Transverse colon (tissue), 4 donors: ENCODE data around the gene LHFPL3. TPM values are rescaled to one million over a fixed set of nuclear protein-coding genes. Genes with fewer than 3 reads are reported as not detected.

Source experiments
- DNase-seq: peaks from one replicate; pipeline ENCODE4 v3.0.0-alpha.2; 2019
- H3K27ac ChIP-seq, 4 donors: fragments of 200-600 bp; sonication (generic); 2 replicates each; pipeline ENCODE4 v1.5.1; 2016 to 2018; ENCODE audit warnings: inconsistent platforms in 4 of 4
- H3K27me3 ChIP-seq: fragments of 200-600 bp; sonication (generic); 2 replicates; pipeline ENCODE4 v1.5.1; 2017; ENCODE audit warnings: inconsistent platforms
- H3K36me3 ChIP-seq, 4 donors: fragments of 200-600 bp; sonication (generic); 2 replicates each; pipeline ENCODE4 v1.5.1; 2017 to 2019; ENCODE audit warnings: inconsistent platforms in 4 of 4
- H3K4me1 ChIP-seq, 4 donors: fragments of 200-600 bp; sonication (generic); 2 replicates each; pipeline ENCODE4 v1.5.1; 2017 to 2020; ENCODE audit warnings: inconsistent platforms in 4 of 4
- H3K4me3 ChIP-seq, 4 donors: fragments of 200-600 bp; sonication (generic); 1 replicate in 1 of 4; 2 replicates in 3 of 4; pipeline versions ENCODE4 v1.5.1 to v1.6.1; 2017 to 2019; ENCODE audit warnings: inconsistent platforms in 4 of 4
- H3K9me3 ChIP-seq, 2 donors: fragments of 200-600 bp; sonication (generic); 2 replicates each; pipeline ENCODE4 v1.5.1; 2017 to 2019; ENCODE audit warnings: inconsistent platforms in 2 of 2
- EP300 ChIP-seq: sonication (generic); formaldehyde crosslinking; IDR thresholded peaks from one replicate; pipeline ENCODE4 v1.6.1; 2017; ENCODE audit warnings: antibody characterized with exemption, low read depth
- POLR2A ChIP-seq: fragments of 450-650 bp; IDR thresholded peaks from one replicate; pipeline ENCODE4 v1.6.1; 2016; ENCODE audit warnings: antibody characterized with exemption, mild to moderate bottlenecking, moderate library complexity
- POLR2AphosphoS5 ChIP-seq, 3 donors: sonication (generic); formaldehyde crosslinking; IDR thresholded peaks; one replicate each; pipeline ENCODE4 v1.6.1; 2016; ENCODE audit warnings: antibody characterized with exemption in 3 of 3
- WGBS, 2 donors: methylation state at CpG; one replicate each; pipeline ENCODE4 v1.1.5; 2018; ENCODE audit warnings: low coverage in 1 of 2; 5-methylcytosine and 5-hydroxymethylcytosine counted together
- in situ Hi-C, 4 donors: fragments of 200-750 bp; cut with MboI; loops; one replicate each; pipeline versions ENCODE4 v1.15.0 to v1.15.1; 2017; ENCODE audit warnings: low sequenced_read_pairs in 3 of 4, low pct_ligation_motif_present in 1 of 4, low pct_unique_long_range_greater_than_20kb in 1 of 4
- intact Hi-C: fragments of 100-400 bp; cut with DNase I; formaldehyde crosslinking; loops from one replicate; pipeline ENCODE4 v1.15.1; 2023; ENCODE audit warnings: low total_unique reads
- total RNA-seq, 4 donors: library from RNA; depleted of rRNA; stranded (reverse); fragments of >200 nt; gene quantifications; one replicate each; pipeline ENCODE4 v1.1.0, GENCODE V29; 2016
- TF ChIP-seq, protein P1 (sequence below), 5 experiments: fragments of 200-600 bp in 3 of 5; fragments of 450-650 bp in 2 of 5; sonication (generic) in 3 of 5; IDR thresholded peaks; 1 replicate in 2 of 5; 2 replicates in 3 of 5; pipeline ENCODE4 v1.5.1; 2016 to 2017; ENCODE audit warnings: antibody characterized with exemption in 5 of 5, inconsistent platforms in 3 of 5, mild to moderate bottlenecking in 2 of 5, moderate library complexity in 1 of 5

The LHFPL3 gene
- total RNA-seq, 4 donors from 2014 or later = 0.27 to 0.80 (median 0.32) TPM; not detected in 1

DNA sequence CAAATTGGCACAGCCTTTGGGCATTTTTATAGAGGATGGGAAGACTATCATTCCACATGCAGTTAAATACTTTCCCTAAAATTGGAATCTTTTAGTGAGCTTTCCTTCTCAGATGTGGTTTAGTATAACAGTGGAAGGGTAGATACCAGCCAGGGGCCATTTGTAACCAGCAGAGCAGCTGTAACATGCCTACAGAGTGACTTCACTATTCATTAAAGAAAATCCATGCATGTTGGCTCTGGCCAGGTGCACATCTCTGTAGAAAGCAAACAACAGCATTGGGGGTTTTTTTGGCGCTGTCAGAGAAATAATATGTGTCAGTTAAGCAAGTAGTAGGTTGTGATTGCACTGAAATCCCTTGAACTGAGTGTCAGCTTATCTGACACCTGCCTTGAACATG, 115.6 kb downstream of the LHFPL3 start:
- Histone ChIP-seq H3K4me1 (no peaks in the 10 kb centered on the region), H3K27me3 (no peaks in the 10 kb centered on the region), H3K36me3 (no peaks in the 10 kb centered on the region), H3K9me3 (no peaks in the 10 kb centered on the region), H3K27ac (no peak overlapping the region), H3K4me3 (no peak overlapping the region)
- intact Hi-C loops = no loop called here
- DNase-seq = no peak
- in situ Hi-C loops = no loop called here
- 96% methylated on average over 1 of the region's 1 CpG; no CpG with 5 or more reads in 1 of the 2 donors for WGBS, 2 donors
- TF ChIP-seq POLR2AphosphoS5 (IDR thresholded peaks at IDR 0.05) (no peak), POLR2A (no peak), EP300 (no peak)
- TF ChIP-seq, protein P1, sequence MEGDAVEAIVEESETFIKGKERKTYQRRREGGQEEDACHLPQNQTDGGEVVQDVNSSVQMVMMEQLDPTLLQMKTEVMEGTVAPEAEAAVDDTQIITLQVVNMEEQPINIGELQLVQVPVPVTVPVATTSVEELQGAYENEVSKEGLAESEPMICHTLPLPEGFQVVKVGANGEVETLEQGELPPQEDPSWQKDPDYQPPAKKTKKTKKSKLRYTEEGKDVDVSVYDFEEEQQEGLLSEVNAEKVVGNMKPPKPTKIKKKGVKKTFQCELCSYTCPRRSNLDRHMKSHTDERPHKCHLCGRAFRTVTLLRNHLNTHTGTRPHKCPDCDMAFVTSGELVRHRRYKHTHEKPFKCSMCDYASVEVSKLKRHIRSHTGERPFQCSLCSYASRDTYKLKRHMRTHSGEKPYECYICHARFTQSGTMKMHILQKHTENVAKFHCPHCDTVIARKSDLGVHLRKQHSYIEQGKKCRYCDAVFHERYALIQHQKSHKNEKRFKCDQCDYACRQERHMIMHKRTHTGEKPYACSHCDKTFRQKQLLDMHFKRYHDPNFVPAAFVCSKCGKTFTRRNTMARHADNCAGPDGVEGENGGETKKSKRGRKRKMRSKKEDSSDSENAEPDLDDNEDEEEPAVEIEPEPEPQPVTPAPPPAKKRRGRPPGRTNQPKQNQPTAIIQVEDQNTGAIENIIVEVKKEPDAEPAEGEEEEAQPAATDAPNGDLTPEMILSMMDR (IDR thresholded peaks at IDR 0.05) = no peak

DNA sequence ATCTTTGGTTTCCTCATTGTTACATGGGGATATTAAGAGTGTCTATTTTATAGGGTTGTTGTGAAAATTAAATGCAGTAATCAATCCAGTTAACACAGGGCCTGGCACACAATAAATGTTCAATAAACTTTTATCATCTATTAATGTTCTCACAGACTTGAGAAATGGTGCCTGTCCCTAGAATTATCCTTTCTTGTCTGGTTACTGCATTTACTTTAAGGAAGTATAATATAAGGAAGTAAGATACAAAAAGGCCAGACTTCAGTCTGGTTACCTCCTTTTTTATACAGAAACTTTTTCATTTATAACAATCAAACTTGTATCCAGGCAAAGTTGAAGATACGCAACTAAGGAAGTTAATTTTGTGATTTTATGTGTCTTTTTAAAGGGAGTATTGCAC, 117.0 kb downstream of the LHFPL3 start:
- TF ChIP-seq POLR2A (no peak), EP300 (no peak), POLR2AphosphoS5 (IDR thresholded peaks at IDR 0.05) (no peak)
- TF ChIP-seq, protein P1 (IDR thresholded peaks at IDR 0.05) = no peak
- H3K36me3 ChIP-seq = no peaks in the 10 kb centered on the region
- no peak overlapping the region for H3K4me3 ChIP-seq
- no peaks in the 10 kb centered on the region for H3K4me1 ChIP-seq
- H3K9me3 ChIP-seq = no peaks in the 10 kb centered on the region
- 62 to 70% methylated on average over 1 of the region's 1 CpG for whole genome bisulfite sequencing, 2 donors
- H3K27me3 ChIP-seq = no peaks in the 10 kb centered on the region
- no peak for DNase-seq
- no peak overlapping the region for H3K27ac ChIP-seq
- in situ Hi-C loops = no loop called here
- intact Hi-C loops = no loop called here

DNA sequence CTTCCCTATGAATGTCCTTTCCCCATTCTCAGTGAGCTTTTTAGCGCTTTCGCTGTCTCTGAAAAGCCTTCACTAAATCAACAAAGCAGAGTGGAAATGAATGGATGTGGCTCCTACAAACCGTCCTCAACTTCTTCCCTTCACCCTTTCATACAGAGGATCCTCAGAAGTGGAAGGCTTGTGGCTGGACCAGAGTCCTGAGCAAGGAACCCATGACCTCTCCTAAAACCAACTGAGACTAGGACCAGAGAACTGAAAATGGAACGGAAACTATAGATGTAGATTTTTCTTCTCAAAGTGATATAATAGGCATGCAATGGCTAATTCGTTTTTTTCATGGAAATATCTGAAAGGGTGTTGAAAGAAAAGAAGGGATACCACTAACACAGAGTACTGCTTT, 122.5 kb downstream of the LHFPL3 start:
- H3K4me1 ChIP-seq = no peaks in the 10 kb centered on the region
- intact Hi-C loops (loop anchor here (5.0 kb wide), 1 partner anchor 1106 kb away; no protein-coding TSS in a partner anchor), in situ Hi-C loops (no loop called here)
- TF ChIP-seq EP300 (no peak), POLR2AphosphoS5 (IDR thresholded peaks at IDR 0.05) (no peak), POLR2A (no peak)
- TF ChIP-seq, protein P1 (IDR thresholded peaks at IDR 0.05) = no peak
- H3K36me3 ChIP-seq = no peaks in the 10 kb centered on the region
- H3K4me3 ChIP-seq = no peak overlapping the region
- DNase-seq = no peak
- H3K9me3 ChIP-seq = no peaks in the 10 kb centered on the region
- WGBS, 2 donors = 78 to 80% methylated on average over 5 of the region's 5 CpGs
- no peak overlapping the region for H3K27ac ChIP-seq
- no peaks in the 10 kb centered on the region for H3K27me3 ChIP-seq

DNA sequence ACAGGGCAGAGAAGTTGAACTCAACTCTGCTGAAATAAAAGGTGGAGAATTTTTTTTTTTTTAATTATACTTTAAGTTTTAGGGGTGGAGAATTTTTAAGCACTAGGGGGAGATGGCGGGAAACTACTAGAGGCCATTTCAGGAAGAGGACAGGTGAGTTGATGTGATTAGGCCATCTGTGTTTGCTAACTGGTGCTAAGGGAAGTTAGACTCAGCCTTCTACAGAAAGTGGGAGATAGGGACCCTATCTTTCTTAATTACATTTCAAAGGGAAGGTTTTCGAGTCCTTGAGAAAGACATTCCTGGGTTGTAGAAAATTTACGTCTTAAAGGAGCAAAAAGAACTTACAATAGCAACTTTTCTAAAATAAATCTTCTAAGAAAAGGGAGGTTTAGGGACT, 124.8 kb downstream of the LHFPL3 start:
- intact Hi-C loops = loop anchor here (5.0 kb wide), 1 partner anchor 1104 kb away; no protein-coding TSS in a partner anchor
- Histone ChIP-seq H3K4me3 (no peak overlapping the region), H3K4me1 (no peaks in the 10 kb centered on the region), H3K27ac (no peak overlapping the region), H3K36me3 (no peaks in the 10 kb centered on the region), H3K9me3 (no peaks in the 10 kb centered on the region), H3K27me3 (no peaks in the 10 kb centered on the region)
- 68 to 81% methylated on average over 3 of the region's 3 CpGs for WGBS, 2 donors
- in situ Hi-C loops = no loop called here
- no peak for DNase-seq
- TF ChIP-seq, protein P1 (IDR thresholded peaks at IDR 0.05) = no peak
- no peak for TF ChIP-seq POLR2A
- no peak for TF ChIP-seq EP300
